Tibial nerve (tissue), 4 donors: ENCODE measurements around the gene POLR1E. TPM values are rescaled to one million over a fixed set of nuclear protein-coding genes. Genes with fewer than 3 reads are reported as not detected.

Experiments used
- DNase-seq, 2 donors: peaks; one replicate each; pipeline ENCODE4 v3.0.0-alpha.2; 2019; ENCODE audit warnings: low spot score in 2 of 2
- H3K27ac ChIP-seq, 4 donors: fragments of 200-600 bp; sonication (generic) in 3 of 4; one replicate each; pipeline ENCODE4 v1.5.1; 2017 to 2019; ENCODE audit warnings: mild to moderate bottlenecking in 1 of 4
- H3K27me3 ChIP-seq, 2 donors: fragments of 200-600 bp; sonication (generic) in 1 of 2; one replicate each; pipeline versions ENCODE4 v1.5.1 to v1.6.0; 2017 to 2019
- H3K36me3 ChIP-seq, 3 donors: fragments of 200-600 bp; sonication (generic); one replicate each; pipeline ENCODE4 v1.5.1; 2018 to 2019
- H3K4me1 ChIP-seq, 4 donors: fragments of 200-600 bp; sonication (generic) in 3 of 4; one replicate each; pipeline ENCODE4 v1.5.1; 2017 to 2019
- H3K4me3 ChIP-seq, 4 donors: fragments of 200-600 bp; sonication (generic) in 3 of 4; one replicate each; pipeline ENCODE4 v1.5.1; 2017 to 2019; ENCODE audit warnings: mild to moderate bottlenecking in 1 of 4, moderate library complexity in 1 of 4
- H3K9me3 ChIP-seq, 4 donors: fragments of 200-600 bp; sonication (generic) in 3 of 4; one replicate each; pipeline ENCODE4 v1.5.1; 2017 to 2019
- EP300 ChIP-seq, 2 donors: sonication (generic); formaldehyde crosslinking; IDR thresholded peaks; one replicate each; pipeline ENCODE4 v1.6.1; 2017; ENCODE audit warnings: antibody characterized with exemption in 2 of 2, mild to moderate bottlenecking in 1 of 2
- POLR2A ChIP-seq, 2 donors: fragments of 450-650 bp; IDR thresholded peaks; one replicate each; pipeline ENCODE4 v1.6.1; 2017; ENCODE audit warnings: antibody characterized with exemption in 2 of 2, mild to moderate bottlenecking in 2 of 2, moderate library complexity in 2 of 2
- WGBS, 2 donors: methylation state at CpG; one replicate each; pipeline ENCODE4 v1.1.5; 2018; 5-methylcytosine and 5-hydroxymethylcytosine counted together
- total RNA-seq, 4 donors: library from RNA; depleted of rRNA; stranded (reverse); fragments of >200 nt; gene quantifications; one replicate each; pipeline ENCODE4 v1.1.0, GENCODE V29; 2016
- TF ChIP-seq, protein P1 (sequence below), 5 experiments: fragments of 200-600 bp in 3 of 5; fragments of 450-650 bp in 2 of 5; sonication (generic) in 3 of 5; IDR thresholded peaks; one replicate each; pipeline ENCODE4 v1.5.1; 2016 to 2019; ENCODE audit warnings: antibody characterized with exemption in 5 of 5, mild to moderate bottlenecking in 3 of 5, moderate library complexity in 2 of 5

Gene POLR1E
- total RNA-seq, 4 donors from 2014 or later, result 14.1 to 22.1 (median 16.4) TPM

DNA sequence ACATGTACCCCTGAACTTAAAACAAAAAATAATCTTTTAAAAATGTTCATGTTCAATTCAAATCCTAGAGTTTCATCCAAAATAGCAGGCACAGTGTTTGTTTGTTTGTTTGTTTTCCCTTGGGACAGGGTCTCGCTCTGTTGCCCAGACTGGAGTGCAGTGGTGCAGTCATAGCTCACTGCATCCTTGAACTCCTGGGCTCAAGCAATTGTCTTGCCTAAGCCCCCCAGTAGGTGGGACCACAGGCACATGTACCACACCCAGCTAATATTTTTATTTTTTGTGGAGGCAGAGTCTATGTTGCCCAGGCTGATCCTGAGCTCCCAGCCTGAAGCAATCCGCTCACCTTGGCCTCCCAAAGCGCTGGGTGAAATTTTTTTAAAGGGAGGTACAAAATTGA, 5.0 kb upstream of the POLR1E start:
- H3K9me3 ChIP-seq, result no peaks in the 10 kb centered on the region
- H3K27me3 ChIP-seq, result peaks cover 0 to 4% of the 10 kb centered on the region in 2 donors
- peaks cover 0 to 8% (median 3%) of the 10 kb centered on the region in 4 donors for H3K4me1 ChIP-seq
- WGBS, 2 donors, result 80 to 83% methylated on average over 3 of the region's 3 CpGs
- H3K27ac ChIP-seq, result no peak overlapping the region
- no peaks in the 10 kb centered on the region for H3K36me3 ChIP-seq
- TF ChIP-seq EP300 (IDR thresholded peaks at IDR 0.05), result no peak
- TF ChIP-seq, protein P1, sequence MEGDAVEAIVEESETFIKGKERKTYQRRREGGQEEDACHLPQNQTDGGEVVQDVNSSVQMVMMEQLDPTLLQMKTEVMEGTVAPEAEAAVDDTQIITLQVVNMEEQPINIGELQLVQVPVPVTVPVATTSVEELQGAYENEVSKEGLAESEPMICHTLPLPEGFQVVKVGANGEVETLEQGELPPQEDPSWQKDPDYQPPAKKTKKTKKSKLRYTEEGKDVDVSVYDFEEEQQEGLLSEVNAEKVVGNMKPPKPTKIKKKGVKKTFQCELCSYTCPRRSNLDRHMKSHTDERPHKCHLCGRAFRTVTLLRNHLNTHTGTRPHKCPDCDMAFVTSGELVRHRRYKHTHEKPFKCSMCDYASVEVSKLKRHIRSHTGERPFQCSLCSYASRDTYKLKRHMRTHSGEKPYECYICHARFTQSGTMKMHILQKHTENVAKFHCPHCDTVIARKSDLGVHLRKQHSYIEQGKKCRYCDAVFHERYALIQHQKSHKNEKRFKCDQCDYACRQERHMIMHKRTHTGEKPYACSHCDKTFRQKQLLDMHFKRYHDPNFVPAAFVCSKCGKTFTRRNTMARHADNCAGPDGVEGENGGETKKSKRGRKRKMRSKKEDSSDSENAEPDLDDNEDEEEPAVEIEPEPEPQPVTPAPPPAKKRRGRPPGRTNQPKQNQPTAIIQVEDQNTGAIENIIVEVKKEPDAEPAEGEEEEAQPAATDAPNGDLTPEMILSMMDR (IDR thresholded peaks at IDR 0.05), result no peak
- TF ChIP-seq POLR2A (IDR thresholded peaks at IDR 0.05), result no peak
- no peak for DNase-seq
- H3K4me3 ChIP-seq, result no peak overlapping the region

DNA sequence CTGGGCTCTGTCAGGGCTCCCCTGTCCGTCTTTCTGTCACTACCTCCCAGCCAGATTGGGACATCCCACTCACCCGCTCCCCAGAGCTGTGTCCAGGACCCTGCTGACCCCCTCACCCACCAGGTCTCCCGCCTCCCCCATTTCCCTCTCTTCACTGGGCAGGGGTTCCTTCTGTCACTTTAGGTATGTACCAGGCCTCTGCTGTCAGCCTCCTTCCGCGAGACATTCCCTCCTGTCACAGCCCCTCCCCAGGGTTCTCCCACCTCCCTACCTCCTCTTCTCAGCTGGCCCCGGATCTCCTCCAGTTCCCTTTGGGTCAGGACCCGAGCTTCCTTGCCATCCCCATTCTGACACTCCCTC, 488 bp downstream of the POLR1E start:
- no peak for DNase-seq
- TF ChIP-seq, protein P1 (IDR thresholded peaks at IDR 0.05), result no peak
- TF ChIP-seq EP300 (IDR thresholded peaks at IDR 0.05), result no peak
- no peak for TF ChIP-seq POLR2A (IDR thresholded peaks at IDR 0.05)
- H3K36me3 ChIP-seq, result peaks cover 0 to 34% (median 7%) of the 10 kb centered on the region in 3 donors
- peaks cover 0 to 32% (median 21%) of the 10 kb centered on the region in 4 donors for H3K4me1 ChIP-seq
- WGBS, 2 donors, result 0% methylated on average over 7 of the region's 7 CpGs
- H3K9me3 ChIP-seq, result no peaks in the 10 kb centered on the region
- H3K27me3 ChIP-seq, result no peaks in the 10 kb centered on the region
- H3K4me3 ChIP-seq, result peak overlapping the region; percentile 63 to 91 (median 84)
- peak overlapping the region; percentile 47 to 93 (median 85) for H3K27ac ChIP-seq

DNA sequence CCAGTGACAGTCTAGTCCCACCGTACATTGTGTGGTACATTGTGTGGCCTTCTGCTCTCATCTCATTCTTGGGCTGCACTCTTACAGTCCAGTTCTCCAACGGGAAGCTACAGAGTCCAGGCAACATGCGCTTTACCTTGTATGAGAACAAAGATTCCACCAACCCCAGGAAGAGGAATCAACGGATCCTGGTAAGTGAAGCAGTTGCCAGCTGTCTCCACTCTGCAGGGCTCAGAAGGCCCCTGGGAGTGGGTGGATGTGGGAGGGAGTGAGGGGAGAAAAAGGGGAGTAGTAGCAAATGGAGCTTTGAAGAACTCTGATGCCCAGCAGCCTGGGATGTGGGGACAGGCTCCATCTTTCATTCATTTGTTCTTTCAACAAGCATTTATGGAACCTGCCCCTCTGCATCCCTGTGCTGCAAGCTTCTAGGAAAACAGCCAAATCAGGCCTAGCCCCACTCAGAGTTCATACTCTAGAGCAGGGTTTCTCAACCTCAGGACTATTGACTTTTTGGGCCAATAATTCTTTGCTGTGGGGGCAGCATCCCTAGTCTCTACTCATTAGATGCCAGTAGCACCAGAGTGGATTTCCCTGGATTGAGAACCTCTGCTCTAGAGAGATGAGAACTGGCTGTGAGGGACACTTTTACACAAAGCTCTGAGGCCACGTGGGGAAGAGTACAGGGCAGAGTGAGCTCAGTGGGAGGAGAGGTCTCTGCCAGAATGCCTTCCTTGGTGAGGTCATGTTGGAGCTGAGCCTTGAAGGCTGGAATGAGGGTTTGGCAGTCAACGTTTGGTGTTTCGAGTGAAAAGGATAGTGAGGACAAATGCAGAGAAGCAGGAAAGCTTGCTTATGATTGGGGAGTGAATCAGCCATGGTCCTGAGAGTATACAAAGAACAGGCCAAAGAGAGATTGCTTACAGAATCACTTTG, 1.1 kb downstream of the POLR1E start:
- Histone ChIP-seq H3K4me1 (peaks cover 0 to 32% (median 21%) of the 10 kb centered on the region in 4 donors), H3K27me3 (no peaks in the 10 kb centered on the region), H3K36me3 (peaks cover 0 to 40% (median 7%) of the 10 kb centered on the region in 3 donors), H3K27ac (peak overlapping the region; percentile 47 to 93 (median 85)), H3K4me3 (peak overlapping the region; percentile 63 to 91 (median 84)), H3K9me3 (no peaks in the 10 kb centered on the region)
- WGBS, 2 donors, result 11 to 13% methylated on average over 7 of the region's 7 CpGs
- DNase-seq, result peak in 1 of 2 donors; percentile 60
- TF ChIP-seq, protein P1 (IDR thresholded peaks at IDR 0.05), result no peak
- peak in 1 of 2 donors; percentile 36 for TF ChIP-seq EP300 (IDR thresholded peaks at IDR 0.05)

DNA sequence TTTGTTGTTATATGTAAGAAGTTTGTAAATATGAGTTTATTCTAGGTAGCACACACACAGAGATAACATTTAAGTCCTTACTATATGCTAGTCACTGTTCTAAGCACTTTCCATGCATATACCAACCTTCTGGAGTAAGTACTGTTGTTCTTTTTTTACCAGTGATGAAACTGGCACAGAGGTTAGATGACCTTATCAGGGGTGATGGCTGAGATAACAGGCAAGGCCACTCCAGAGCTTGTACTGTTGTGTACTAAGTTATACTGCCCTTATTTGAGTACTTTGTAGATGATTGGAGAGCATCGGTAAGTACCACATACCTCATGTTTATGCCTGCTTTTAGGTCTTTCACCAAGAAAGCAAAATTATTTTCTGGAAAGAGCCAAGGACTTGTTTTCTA, 6.2 kb downstream of the POLR1E start:
- H3K36me3 ChIP-seq, result peaks cover 0 to 88% (median 7%) of the 10 kb centered on the region in 3 donors
- no peak overlapping the region for H3K4me3 ChIP-seq
- TF ChIP-seq POLR2A (IDR thresholded peaks at IDR 0.05) (no peak), EP300 (IDR thresholded peaks at IDR 0.05) (no peak)
- TF ChIP-seq, protein P1 (IDR thresholded peaks at IDR 0.05), result no peak
- H3K9me3 ChIP-seq, result no peaks in the 10 kb centered on the region
- DNase-seq, result no peak
- H3K27ac ChIP-seq, result no peak overlapping the region
- WGBS, 2 donors, result 89 to 94% methylated on average over 1 of the region's 1 CpG
- H3K27me3 ChIP-seq, result no peaks in the 10 kb centered on the region
- H3K4me1 ChIP-seq, result peaks cover 0 to 14% (median 10%) of the 10 kb centered on the region in 4 donors

DNA sequence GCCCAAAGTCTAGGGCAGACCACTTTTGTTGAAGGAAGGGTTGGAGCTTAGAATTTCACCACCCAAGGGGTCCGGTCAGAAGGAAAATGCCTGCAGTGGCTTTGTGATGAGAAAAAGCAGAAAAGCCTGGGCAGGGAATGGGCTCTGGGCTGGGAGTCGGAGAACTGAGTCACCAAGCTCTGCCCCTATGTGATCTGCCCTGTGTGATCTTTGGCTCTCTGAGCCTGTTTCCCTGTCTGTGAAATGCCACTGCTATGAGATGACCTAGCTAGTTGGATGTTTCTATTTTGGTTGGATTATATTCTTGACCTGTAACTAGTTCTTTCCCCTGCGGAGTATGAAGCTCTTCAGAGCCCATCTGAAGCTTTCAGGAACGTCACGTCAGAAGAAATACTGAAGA, 9.8 kb downstream of the POLR1E start:
- 81 to 91% methylated on average over 5 of the region's 5 CpGs for WGBS, 2 donors
- Histone ChIP-seq H3K9me3 (no peaks in the 10 kb centered on the region), H3K4me3 (no peak overlapping the region), H3K27me3 (no peaks in the 10 kb centered on the region), H3K4me1 (no peaks in the 10 kb centered on the region), H3K36me3 (peaks cover 0 to 96% (median 3%) of the 10 kb centered on the region in 3 donors), H3K27ac (no peak overlapping the region)
- no peak for TF ChIP-seq EP300 (IDR thresholded peaks at IDR 0.05)
- TF ChIP-seq, protein P1 (IDR thresholded peaks at IDR 0.05), result no peak
- TF ChIP-seq POLR2A (IDR thresholded peaks at IDR 0.05), result no peak
- no peak for DNase-seq
